Measurements from ENCODE around the gene ZBTB7C.

The ZBTB7C gene

GRCh38 chr18:48279312-48279711, 129.9 kb downstream of the ZBTB7C start:
- Histone ChIP-seq H3K9ac (ENCODE audit: low read depth, low read length) (no peak overlapping the region), H2AFZ (ENCODE audit: low read depth, low read length) (no peak overlapping the region), H3K4me3 (ENCODE audit: low read depth in 1 of 2, low read length in 2 of 2) (no peak overlapping the region), H3K27ac (ENCODE audit: low read length) (no peak overlapping the region), H3K36me3 (ENCODE audit: insufficient read depth, low read length) (no peaks in the 10 kb centered on the region), H3K9me3 (ENCODE audit: insufficient read depth, low read length, severe bottlenecking) (no peaks in the 10 kb centered on the region), H3K4me1 (ENCODE audit: insufficient read depth, low read length) (no peaks in the 10 kb centered on the region), H3K4me2 (ENCODE audit: insufficient read depth, low read length) (no peak overlapping the region), H3K79me2 (ENCODE audit: insufficient read depth, low read length) (no peaks in the 10 kb centered on the region), H4K20me1 (ENCODE audit: insufficient read depth, low read length) (no peaks in the 10 kb centered on the region), H3K27me3 (ENCODE audit: insufficient read depth, low read length, poor library complexity) (no peaks in the 10 kb centered on the region)
- DNase-seq, result no peak
- no peak for TF ChIP-seq CTCF (IDR thresholded peaks at IDR 0.05; ENCODE audit: borderline replicate concordance, extremely low read depth, low read length, poor library complexity, severe bottlenecking)
- no peak for TF ChIP-seq EZH2 (IDR thresholded peaks at IDR 0.05; ENCODE audit: borderline replicate concordance, low read depth, low read length, severe bottlenecking)
- no peak for ATAC-seq (ENCODE audit: insufficient read depth, low read depth)

GRCh38 chr18:48278081-48278480, 131.1 kb downstream of the ZBTB7C start:
- Histone ChIP-seq H2AFZ (ENCODE audit: low read depth, low read length) (no peak overlapping the region), H3K4me2 (ENCODE audit: insufficient read depth, low read length) (no peak overlapping the region), H3K9ac (ENCODE audit: low read depth, low read length) (no peak overlapping the region), H3K36me3 (ENCODE audit: insufficient read depth, low read length) (no peaks in the 10 kb centered on the region), H3K4me1 (ENCODE audit: insufficient read depth, low read length) (no peaks in the 10 kb centered on the region), H4K20me1 (ENCODE audit: insufficient read depth, low read length) (no peaks in the 10 kb centered on the region), H3K79me2 (ENCODE audit: insufficient read depth, low read length) (no peaks in the 10 kb centered on the region), H3K27ac (ENCODE audit: low read length) (no peak overlapping the region), H3K27me3 (ENCODE audit: insufficient read depth, low read length, poor library complexity) (no peaks in the 10 kb centered on the region), H3K4me3 (ENCODE audit: low read depth in 1 of 2, low read length in 2 of 2) (no peak overlapping the region), H3K9me3 (ENCODE audit: insufficient read depth, low read length, severe bottlenecking) (no peaks in the 10 kb centered on the region)
- no peak for ATAC-seq (ENCODE audit: insufficient read depth, low read depth)
- DNase-seq, result no peak
- no peak for TF ChIP-seq EZH2 (IDR thresholded peaks at IDR 0.05; ENCODE audit: borderline replicate concordance, low read depth, low read length, severe bottlenecking)
- TF ChIP-seq CTCF (IDR thresholded peaks at IDR 0.05; ENCODE audit: borderline replicate concordance, extremely low read depth, low read length, poor library complexity, severe bottlenecking), result no peak

- Histone ChIP-seq H3K4me3 (ENCODE audit: low read depth in 1 of 2, low read length in 2 of 2) (no peak overlapping the region), H4K20me1 (ENCODE audit: insufficient read depth, low read length) (no peaks in the 10 kb centered on the region), H3K36me3 (ENCODE audit: insufficient read depth, low read length) (no peaks in the 10 kb centered on the region), H3K4me2 (ENCODE audit: insufficient read depth, low read length) (no peak overlapping the region), H3K9ac (ENCODE audit: low read depth, low read length) (no peak overlapping the region), H2AFZ (ENCODE audit: low read depth, low read length) (no peak overlapping the region), H3K4me1 (ENCODE audit: insufficient read depth, low read length) (peaks cover 2% of the 10 kb centered on the region; the same call in 1 of the 2 replicates), H3K27ac (ENCODE audit: low read length) (no peak overlapping the region), H3K9me3 (ENCODE audit: insufficient read depth, low read length, severe bottlenecking) (no peaks in the 10 kb centered on the region), H3K79me2 (ENCODE audit: insufficient read depth, low read length) (no peaks in the 10 kb centered on the region), H3K27me3 (ENCODE audit: insufficient read depth, low read length, poor library complexity) (no peaks in the 10 kb centered on the region)
- TF ChIP-seq EZH2 (IDR thresholded peaks at IDR 0.05; ENCODE audit: borderline replicate concordance, low read depth, low read length, severe bottlenecking) (no peak), CTCF (IDR thresholded peaks at IDR 0.05; ENCODE audit: borderline replicate concordance, extremely low read depth, low read length, poor library complexity, severe bottlenecking) (no peak)
- no peak for DNase-seq
- no peak for ATAC-seq (ENCODE audit: insufficient read depth, low read depth)
Measured at GRCh38 chr18:48274301-48274700, 134.9 kb downstream of the ZBTB7C start.

- H3K4me2 ChIP-seq (ENCODE audit: insufficient read depth, low read length), result no peak overlapping the region
- H3K36me3 ChIP-seq (ENCODE audit: insufficient read depth, low read length), result no peaks in the 10 kb centered on the region
- no peaks in the 10 kb centered on the region for H3K9me3 ChIP-seq (ENCODE audit: insufficient read depth, low read length, severe bottlenecking)
- no peak overlapping the region for H2AFZ ChIP-seq (ENCODE audit: low read depth, low read length)
- H3K4me3 ChIP-seq (ENCODE audit: low read depth in 1 of 2, low read length in 2 of 2), result no peak overlapping the region
- no peak overlapping the region for H3K27ac ChIP-seq (ENCODE audit: low read length)
- no peak for TF ChIP-seq EZH2 (IDR thresholded peaks at IDR 0.05; ENCODE audit: borderline replicate concordance, low read depth, low read length, severe bottlenecking)
- no peak for TF ChIP-seq CTCF (IDR thresholded peaks at IDR 0.05; ENCODE audit: borderline replicate concordance, extremely low read depth, low read length, poor library complexity, severe bottlenecking)
- H3K79me2 ChIP-seq (ENCODE audit: insufficient read depth, low read length), result no peaks in the 10 kb centered on the region
- no peaks in the 10 kb centered on the region for H4K20me1 ChIP-seq (ENCODE audit: insufficient read depth, low read length)
- no peaks in the 10 kb centered on the region for H3K27me3 ChIP-seq (ENCODE audit: insufficient read depth, low read length, poor library complexity)
- DNase-seq (no peak), ATAC-seq (ENCODE audit: insufficient read depth, low read depth) (no peak)
- no peak overlapping the region for H3K9ac ChIP-seq (ENCODE audit: low read depth, low read length)
- peaks cover 2% of the 10 kb centered on the region; the same call in 1 of the 2 replicates for H3K4me1 ChIP-seq (ENCODE audit: insufficient read depth, low read length)
Measured at GRCh38 chr18:48270929-48271328, 138.3 kb downstream of the ZBTB7C start.
